HG03025 (cell line): Measurements from ENCODE around the gene SMOC1.

ENCODE experiments used
- ATAC-seq: cut with Tn5 transposase; IDR thresholded peaks from one replicate; pipeline ENCODE4 v1.9.1; 2021; ENCODE audit warnings: mild to moderate bottlenecking, moderate library complexity; ENCODE audit not compliant: unreplicated experiment, low FRiP score

Gene SMOC1

GRCh38 chr14:70029296-70030132, 150.3 kb downstream of the SMOC1 start:
- ATAC-seq: no peak

- no peak for ATAC-seq
Measured at GRCh38 chr14:70032016-70032415, 152.8 kb downstream of the SMOC1 start.

- ATAC-seq: no peak
Measured at GRCh38 chr14:70032447-70032846, 153.2 kb downstream of the SMOC1 start.

- no peak for ATAC-seq
Measured at GRCh38 chr14:70033116-70033515, 153.9 kb downstream of the SMOC1 start.

GRCh38 chr14:70033561-70033960, 154.3 kb downstream of the SMOC1 start:
- ATAC-seq: no peak

- ATAC-seq: no peak
Measured at GRCh38 chr14:70034257-70034656, 155.0 kb downstream of the SMOC1 start.

- no peak for ATAC-seq
Measured at GRCh38 chr14:70036665-70037064, 157.4 kb downstream of the SMOC1 start.

- no peak for ATAC-seq
Measured at GRCh38 chr14:70043001-70043400, 163.8 kb downstream of the SMOC1 start.

GRCh38 chr14:70045310-70045709, 166.1 kb downstream of the SMOC1 start:
- no peak for ATAC-seq

GRCh38 chr14:70045844-70046535, 166.8 kb downstream of the SMOC1 start:
- no peak for ATAC-seq

- ATAC-seq: no peak
Measured at GRCh38 chr14:70047598-70048312, 168.5 kb downstream of the SMOC1 start.

- ATAC-seq: no peak
Measured at GRCh38 chr14:70048313-70048654, 169.1 kb downstream of the SMOC1 start.

GRCh38 chr14:70049605-70050004, 170.4 kb downstream of the SMOC1 start:
- no peak for ATAC-seq

GRCh38 chr14:70050136-70050535, 170.9 kb downstream of the SMOC1 start:
- ATAC-seq: no peak

- no peak for ATAC-seq
Measured at GRCh38 chr14:70052990-70053389, 173.8 kb downstream of the SMOC1 start.

GRCh38 chr14:70057519-70058136, 178.4 kb downstream of the SMOC1 start:
- no peak for ATAC-seq

- ATAC-seq: no peak
Measured at GRCh38 chr14:70059545-70059944, 180.3 kb downstream of the SMOC1 start.

- no peak for ATAC-seq
Measured at GRCh38 chr14:70061108-70061507, 181.9 kb downstream of the SMOC1 start.

GRCh38 chr14:70064136-70064865, 185.1 kb downstream of the SMOC1 start:
- no peak for ATAC-seq

- ATAC-seq: no peak
Measured at GRCh38 chr14:70067810-70068209, 188.6 kb downstream of the SMOC1 start.
